GM06990 (cell line): ENCODE data around the gene AUTS2.

Experiments
- DNase-seq: peaks from one replicate; pipeline ENCODE4 v3.0.0-alpha.2; 2011; ENCODE audit not compliant: insufficient read length; ENCODE audit errors: extremely low read depth
- H3K27me3 ChIP-seq: replicated peaks from 2 replicates; pipeline ENCODE4 v1.6.0; 2011; ENCODE audit warnings: low read length; ENCODE audit not compliant: control insufficient read depth, insufficient read depth
- H3K36me3 ChIP-seq: 2 replicates; pipeline ENCODE4 v1.5.1; 2011; ENCODE audit warnings: low read length; ENCODE audit not compliant: control insufficient read depth, insufficient read depth
- H3K4me3 ChIP-seq: replicated peaks from 2 replicates; pipeline ENCODE4 v1.5.1; 2011; ENCODE audit warnings: low read depth, mild to moderate bottlenecking, control low read depth, low read length
- TF ChIP-seq, protein P1 (sequence below): IDR thresholded peaks from 2 replicates; pipeline ENCODE4 v1.5.1; 2011; ENCODE audit warnings: low read length, control low read depth, mild to moderate bottlenecking, inconsistent platforms; ENCODE audit not compliant: insufficient read depth, poor library complexity, severe bottlenecking

The AUTS2 gene

DNA sequence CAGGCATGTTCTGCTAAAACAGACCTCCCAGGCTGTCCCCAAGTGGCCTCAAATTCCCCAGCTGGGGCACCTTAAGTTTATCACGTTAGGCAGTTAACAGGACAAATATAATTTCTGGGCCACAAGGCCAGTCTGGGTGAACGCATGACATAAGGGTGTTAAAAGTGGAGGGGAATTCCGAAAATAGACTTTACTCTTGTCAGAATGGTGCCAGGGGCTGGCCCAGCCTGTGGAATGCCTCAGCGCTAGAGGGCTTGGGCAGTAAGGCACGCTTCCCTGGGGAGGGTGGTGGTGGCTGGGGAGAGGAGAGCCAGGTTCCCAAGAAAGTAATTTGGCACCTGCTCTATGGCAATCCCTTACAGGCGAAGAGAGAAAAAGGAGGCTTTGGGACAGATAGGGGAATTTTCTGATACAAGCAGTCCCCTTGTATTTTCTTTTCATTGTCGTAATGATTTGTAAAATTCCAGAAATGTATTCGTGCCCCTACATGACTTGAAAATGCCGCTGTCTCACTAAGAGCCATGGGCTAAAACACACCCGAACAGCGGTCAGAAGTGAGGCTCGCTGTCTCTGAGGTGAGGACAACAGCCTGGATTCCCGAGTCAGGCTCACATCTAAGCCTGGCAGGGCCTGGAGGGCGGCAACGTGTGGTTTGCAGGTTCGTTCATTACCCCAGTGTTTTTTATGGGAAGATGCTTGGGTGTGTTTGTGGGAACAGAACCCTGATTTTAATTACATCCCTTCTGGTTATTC, 1070.5 kb downstream of the AUTS2 start:
- DNase-seq: no peak
- H3K36me3 ChIP-seq: no peaks in the 10 kb centered on the region
- H3K4me3 ChIP-seq: no peak overlapping the region
- H3K27me3 ChIP-seq: no peaks in the 10 kb centered on the region
- TF ChIP-seq, protein P1, sequence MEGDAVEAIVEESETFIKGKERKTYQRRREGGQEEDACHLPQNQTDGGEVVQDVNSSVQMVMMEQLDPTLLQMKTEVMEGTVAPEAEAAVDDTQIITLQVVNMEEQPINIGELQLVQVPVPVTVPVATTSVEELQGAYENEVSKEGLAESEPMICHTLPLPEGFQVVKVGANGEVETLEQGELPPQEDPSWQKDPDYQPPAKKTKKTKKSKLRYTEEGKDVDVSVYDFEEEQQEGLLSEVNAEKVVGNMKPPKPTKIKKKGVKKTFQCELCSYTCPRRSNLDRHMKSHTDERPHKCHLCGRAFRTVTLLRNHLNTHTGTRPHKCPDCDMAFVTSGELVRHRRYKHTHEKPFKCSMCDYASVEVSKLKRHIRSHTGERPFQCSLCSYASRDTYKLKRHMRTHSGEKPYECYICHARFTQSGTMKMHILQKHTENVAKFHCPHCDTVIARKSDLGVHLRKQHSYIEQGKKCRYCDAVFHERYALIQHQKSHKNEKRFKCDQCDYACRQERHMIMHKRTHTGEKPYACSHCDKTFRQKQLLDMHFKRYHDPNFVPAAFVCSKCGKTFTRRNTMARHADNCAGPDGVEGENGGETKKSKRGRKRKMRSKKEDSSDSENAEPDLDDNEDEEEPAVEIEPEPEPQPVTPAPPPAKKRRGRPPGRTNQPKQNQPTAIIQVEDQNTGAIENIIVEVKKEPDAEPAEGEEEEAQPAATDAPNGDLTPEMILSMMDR: no peak

DNA sequence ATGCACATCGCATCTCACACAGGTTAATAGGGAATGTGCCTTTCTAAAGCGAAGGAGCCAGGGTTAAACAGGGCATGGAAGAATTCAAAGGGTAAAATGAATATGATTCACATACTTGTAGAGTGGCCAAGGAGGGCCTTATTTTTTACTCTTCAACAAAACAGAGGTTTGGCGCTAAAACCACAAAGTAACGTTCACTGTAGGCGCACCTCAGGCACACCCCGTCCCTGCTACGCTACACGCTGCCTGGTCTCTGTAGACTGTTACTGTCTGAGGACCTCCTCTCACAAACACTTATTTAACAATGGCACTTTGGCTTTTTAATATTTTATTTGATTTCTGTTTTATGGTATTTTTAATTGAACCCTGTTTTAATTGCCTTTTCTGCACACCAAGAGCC, 1071.6 kb downstream of the AUTS2 start:
- TF ChIP-seq, protein P1: no peak
- Histone ChIP-seq H3K4me3 (no peak overlapping the region), H3K27me3 (no peaks in the 10 kb centered on the region), H3K36me3 (no peaks in the 10 kb centered on the region)
- no peak for DNase-seq

DNA sequence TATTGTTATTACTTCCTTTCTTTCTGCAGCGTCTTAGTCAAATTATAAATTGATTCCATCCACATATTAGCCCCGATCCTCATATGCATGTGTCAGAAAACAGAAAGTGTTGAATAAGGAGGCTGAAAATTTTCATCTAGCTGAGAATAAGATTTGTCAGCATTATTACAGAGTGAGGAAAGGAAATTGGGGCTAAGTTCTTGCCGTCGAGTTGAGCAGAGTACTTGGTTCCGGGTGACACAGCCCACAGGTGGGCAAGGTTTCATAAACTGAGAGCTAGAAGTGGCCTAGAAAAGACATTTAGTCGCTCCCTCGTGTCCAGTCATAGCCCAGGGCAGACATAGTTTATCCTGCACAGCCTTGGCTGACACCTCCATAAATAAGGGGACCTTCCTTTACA, 1072.0 kb downstream of the AUTS2 start:
- Histone ChIP-seq H3K27me3 (no peaks in the 10 kb centered on the region), H3K36me3 (no peaks in the 10 kb centered on the region), H3K4me3 (no peak overlapping the region)
- TF ChIP-seq, protein P1: no peak
- no peak for DNase-seq

DNA sequence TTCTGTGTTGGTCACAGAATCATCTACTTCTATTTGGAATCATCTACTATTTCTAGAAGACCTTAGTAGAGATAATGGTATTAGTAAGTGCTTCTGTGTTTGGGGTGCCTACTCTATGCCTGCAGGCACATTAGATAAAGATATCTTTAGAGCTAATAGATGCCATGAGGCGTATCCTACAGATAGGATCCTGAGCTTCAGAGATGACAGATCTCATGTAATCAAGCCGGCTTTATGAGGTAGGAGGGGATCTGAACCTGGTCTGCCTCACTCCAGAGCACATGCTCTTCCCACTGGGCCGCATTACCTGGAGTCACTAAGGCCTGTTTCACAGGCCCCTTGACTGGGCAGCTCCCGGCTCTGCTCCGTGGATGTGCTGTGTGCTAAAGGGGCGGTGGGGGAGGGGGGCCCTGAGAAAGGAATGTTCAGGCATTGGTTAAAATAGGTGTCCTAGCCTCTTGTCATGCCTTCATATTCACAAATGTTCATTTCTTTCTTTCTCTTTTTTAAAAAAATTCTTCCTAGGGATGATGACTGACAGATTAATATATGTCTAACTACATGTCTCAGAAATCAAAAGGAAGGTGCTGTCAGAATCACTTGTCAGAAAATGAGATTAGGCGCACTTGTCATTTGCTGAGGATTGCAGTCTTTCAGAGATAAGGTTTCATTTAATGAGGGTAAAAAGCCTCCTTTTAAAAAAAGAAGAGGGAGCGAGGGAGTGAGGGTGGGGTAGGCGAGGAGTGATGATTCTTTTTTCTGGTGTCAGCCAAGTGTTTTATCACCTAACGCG, 1075.7 kb downstream of the AUTS2 start:
- H3K4me3 ChIP-seq: no peak overlapping the region
- no peaks in the 10 kb centered on the region for H3K36me3 ChIP-seq
- DNase-seq: no peak
- TF ChIP-seq, protein P1: no peak
- no peaks in the 10 kb centered on the region for H3K27me3 ChIP-seq

DNA sequence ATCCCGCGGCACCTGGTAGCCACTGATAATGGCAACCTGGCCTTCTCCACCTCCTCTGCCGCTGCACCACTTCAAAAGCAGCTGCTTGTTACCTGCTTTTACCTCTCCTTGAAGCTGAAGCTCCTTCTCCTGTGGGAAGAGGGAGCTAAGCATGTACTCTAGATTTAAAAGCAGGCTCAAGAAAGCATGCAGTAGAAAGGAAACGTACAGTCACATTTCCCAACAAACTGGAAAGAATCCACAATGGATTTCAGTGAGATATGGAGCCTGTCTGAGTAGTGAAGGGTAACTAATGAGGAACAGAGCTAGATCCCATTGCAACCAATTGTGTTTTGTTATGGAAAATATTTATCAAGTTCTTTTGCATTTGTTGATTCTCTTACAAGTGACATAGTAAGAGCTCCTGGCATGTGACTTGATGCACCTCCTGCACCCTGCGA, 1076.3 kb downstream of the AUTS2 start:
- Histone ChIP-seq H3K36me3 (no peaks in the 10 kb centered on the region), H3K4me3 (no peak overlapping the region), H3K27me3 (no peaks in the 10 kb centered on the region)
- TF ChIP-seq, protein P1: no peak
- DNase-seq: no peak
